Measurements from ENCODE around the gene RNASE4. TPM values are rescaled to one million over a fixed set of nuclear protein-coding genes. Genes with fewer than 3 reads are reported as not detected.

Gene RNASE4
- total RNA-seq, 2 donors from 2014 or later = 0.63 to 0.79 TPM

DNA sequence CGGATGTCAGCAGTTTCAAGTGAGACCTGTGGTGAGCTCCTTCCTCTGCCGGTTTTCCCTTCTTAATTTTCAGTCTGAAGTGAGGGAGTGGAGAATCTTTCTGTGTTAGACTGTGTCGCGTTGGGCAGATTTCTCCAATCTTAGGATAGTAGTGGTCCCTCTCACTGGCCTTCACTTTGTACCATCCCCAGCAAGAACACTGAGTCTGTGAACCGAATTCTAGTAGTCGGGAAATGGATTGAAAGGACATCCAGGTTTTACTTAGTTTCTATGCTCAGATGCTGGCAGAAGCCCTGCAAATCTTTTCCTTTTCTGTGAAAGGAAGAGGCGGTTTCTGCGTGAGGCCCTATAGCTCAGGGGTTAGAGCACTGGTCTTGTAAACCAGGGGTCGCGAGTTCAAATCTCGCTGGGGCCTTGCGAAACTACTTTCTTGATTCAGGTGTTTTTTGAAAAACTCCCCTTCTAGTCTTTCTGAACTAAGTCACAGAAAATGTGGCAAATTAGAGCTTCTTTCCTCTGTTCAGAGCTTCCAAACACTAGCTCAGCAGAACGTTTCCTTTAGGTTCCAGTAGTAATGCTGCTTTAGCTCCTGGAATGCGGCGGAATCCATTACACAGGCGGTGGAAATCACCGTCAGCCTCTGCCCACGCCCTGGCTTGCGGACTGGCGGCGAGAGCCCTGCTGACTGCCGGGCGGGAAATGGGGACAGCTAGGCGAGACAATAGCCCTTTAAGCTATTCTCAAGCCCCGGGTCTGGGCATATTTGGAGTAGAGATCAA is 2.8 kb upstream of the RNASE4 start:
- no peak overlapping the region for H3K27ac Mint-ChIP-seq

DNA sequence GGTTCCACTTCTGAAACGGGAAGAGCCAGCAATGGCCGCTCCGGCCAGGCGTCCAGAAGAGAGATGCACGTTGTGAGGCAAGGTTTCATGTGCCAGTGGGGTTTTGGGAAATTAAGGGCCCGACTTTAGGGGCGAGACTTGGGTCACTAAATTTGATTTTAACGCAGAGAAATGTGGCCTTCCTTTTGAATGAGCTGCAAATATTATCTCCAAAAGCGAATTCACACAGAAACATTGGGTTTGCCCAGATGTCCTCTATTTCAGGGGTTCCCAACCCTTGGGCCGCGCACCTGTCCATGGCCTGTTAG is 2.3 kb upstream of the RNASE4 start:
- Mint-ChIP-seq H3K27me3 (ENCODE audit: low read depth) (no peaks in the 10 kb centered on the region), H3K27ac (no peak overlapping the region), H3K9me3 (no peaks in the 10 kb centered on the region), H3K4me1 (ENCODE audit: low read depth) (peaks cover 7% of the 10 kb centered on the region), H3K36me3 (ENCODE audit: insufficient read depth in 2 of 2) (no peaks in the 10 kb centered on the region), H3K4me3 (no peak overlapping the region)
- ATAC-seq (replicated peaks in 1 of 2) (no peak), DNase-seq (no peak)

More for the DNA sequence above, 2.8 kb upstream of the RNASE4 start:
- Mint-ChIP-seq H3K36me3 (ENCODE audit: insufficient read depth in 2 of 2) (no peaks in the 10 kb centered on the region), H3K4me3 (no peak overlapping the region), H3K4me1 (ENCODE audit: low read depth) (peaks cover 8% of the 10 kb centered on the region), H3K27me3 (ENCODE audit: low read depth) (no peaks in the 10 kb centered on the region), H3K9me3 (no peaks in the 10 kb centered on the region)
- ATAC-seq (replicated peaks in 1 of 2) (peak; percentile 19), DNase-seq (peak; percentile 82 to 87)

DNA sequence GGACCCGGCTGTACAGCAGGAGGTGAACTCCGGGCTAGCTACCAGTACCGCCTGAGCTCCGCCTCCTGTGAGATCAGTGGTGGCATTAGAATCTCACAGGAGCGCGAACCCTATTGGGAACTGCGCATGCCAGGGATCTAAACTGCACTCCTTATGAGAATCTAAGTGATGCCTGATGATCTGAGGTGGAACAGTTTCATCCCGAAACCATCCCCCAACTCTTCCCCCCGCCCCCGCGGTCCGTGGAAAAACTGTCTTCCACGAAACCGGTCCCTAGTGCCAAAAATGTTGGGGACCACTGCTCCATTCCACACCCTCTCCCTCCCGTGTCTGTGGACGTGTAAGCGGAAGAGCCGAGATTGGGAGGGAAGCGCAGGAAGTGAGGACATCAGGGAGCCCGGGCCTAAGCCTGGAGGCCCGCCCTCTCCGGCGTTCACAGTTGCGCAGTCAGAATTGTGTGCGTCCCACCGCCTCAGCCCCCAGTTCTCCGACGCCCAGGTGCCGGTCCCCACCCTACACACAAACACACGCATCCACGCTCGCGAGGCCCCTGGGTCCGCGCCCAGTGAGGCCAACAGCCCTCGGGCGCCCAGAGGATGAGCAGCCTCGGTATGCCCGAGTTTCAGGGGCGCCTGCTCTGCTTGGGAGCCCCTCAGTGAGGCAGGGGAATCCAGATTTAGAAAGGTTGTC is 1.8 kb upstream of the RNASE4 start:
- Mint-ChIP-seq H3K27ac (no peak overlapping the region), H3K4me1 (ENCODE audit: low read depth) (peaks cover 7% of the 10 kb centered on the region), H3K27me3 (ENCODE audit: low read depth) (no peaks in the 10 kb centered on the region), H3K9me3 (no peaks in the 10 kb centered on the region), H3K4me3 (no peak overlapping the region), H3K36me3 (ENCODE audit: insufficient read depth in 2 of 2) (no peaks in the 10 kb centered on the region)
- DNase-seq (peak; percentile 81 to 83), ATAC-seq (replicated peaks in 1 of 2) (peak; percentile 69 to 72)

DNA sequence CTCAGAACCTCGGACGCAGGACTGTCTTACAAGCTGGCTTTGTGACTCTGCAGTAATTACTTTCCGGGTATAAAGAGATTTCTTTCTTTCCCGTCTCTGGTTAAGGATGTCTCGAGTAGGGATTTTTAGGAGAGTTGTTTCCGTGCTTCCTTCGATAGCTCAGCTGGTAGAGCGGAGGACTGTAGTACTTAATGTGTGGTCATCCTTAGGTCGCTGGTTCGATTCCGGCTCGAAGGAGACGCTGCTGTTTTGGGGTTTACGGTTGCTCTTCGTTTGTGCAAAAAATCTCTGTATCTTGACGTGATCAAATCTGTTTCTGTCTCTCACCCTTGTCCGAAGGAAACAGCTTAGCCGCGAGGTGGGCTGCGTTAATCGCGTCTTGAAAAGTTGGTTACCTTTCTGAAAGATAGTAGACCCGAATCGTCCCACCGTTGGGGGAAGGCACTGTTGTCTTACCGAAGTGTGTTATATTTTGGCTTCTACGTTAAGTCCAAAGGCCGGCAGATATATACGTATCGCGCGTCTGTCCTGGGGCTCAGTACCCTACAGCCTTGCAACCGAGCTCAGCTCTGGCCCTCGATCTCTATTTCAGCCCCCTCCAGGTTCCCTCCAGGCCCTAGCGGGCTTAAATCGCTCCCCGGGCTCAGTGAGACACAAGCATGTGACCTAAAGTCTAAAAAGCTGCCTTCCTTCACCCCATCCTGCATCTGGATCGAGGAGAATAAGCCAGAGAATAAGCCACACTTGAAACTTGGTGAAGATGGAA is 1.1 kb upstream of the RNASE4 start:
- Mint-ChIP-seq H3K9me3 (no peaks in the 10 kb centered on the region), H3K4me3 (no peak overlapping the region), H3K4me1 (ENCODE audit: low read depth) (peaks cover 7% of the 10 kb centered on the region), H3K36me3 (ENCODE audit: insufficient read depth in 2 of 2) (no peaks in the 10 kb centered on the region), H3K27ac (no peak overlapping the region), H3K27me3 (ENCODE audit: low read depth) (no peaks in the 10 kb centered on the region)
- peak; percentile 59 to 60 for ATAC-seq (replicated peaks in 1 of 2)
- peak; percentile 82 to 86 for DNase-seq

DNA sequence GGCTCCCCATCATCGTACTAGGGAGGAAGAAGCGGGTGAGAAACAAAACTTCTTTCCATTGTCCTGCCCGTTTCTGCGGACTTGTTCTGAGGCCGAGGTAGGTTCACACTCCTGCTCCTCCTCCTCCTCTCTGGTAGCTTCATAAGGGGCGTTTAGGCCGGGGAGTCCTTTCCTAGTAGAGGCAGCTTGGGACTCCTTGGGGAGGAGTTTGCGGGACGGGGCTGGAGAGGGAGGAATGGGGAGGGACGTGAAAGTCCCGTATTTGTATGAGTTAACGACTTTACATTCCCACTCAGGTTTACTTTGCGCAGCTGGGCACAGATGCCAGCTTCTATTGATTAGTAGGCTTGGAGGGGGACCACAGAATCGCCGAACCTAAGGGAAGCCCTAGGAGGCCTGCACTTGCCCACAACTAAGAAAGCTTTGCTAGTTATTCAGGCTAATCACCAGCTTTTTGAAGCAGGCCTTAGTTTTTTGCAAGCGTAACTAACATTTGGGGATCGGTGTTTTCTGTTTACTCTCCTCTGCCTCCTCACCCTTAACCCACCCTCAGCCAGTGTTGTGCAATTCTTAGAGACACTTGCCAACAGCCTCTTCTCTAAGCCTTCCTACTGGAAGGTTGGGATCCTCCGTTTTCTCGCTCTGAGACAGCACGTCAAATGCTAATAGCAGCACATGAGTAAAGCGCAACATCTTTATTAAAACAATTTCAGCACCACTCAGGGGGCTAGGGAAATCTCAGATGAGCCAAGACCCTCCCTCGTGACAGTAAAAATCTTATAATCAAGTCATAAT is 499 bp downstream of the RNASE4 start:
- ATAC-seq (replicated peaks in 1 of 2) (no peak), DNase-seq (no peak)
- no peaks in the 10 kb centered on the region for H3K36me3 Mint-ChIP-seq (ENCODE audit: insufficient read depth in 2 of 2)
- no peaks in the 10 kb centered on the region for H3K27me3 Mint-ChIP-seq (ENCODE audit: low read depth)
- peaks cover 7% of the 10 kb centered on the region for H3K4me1 Mint-ChIP-seq (ENCODE audit: low read depth)
- peak overlapping the region; percentile 17 for H3K27ac Mint-ChIP-seq
- no peak overlapping the region for H3K4me3 Mint-ChIP-seq
- H3K9me3 Mint-ChIP-seq = no peaks in the 10 kb centered on the region

DNA sequence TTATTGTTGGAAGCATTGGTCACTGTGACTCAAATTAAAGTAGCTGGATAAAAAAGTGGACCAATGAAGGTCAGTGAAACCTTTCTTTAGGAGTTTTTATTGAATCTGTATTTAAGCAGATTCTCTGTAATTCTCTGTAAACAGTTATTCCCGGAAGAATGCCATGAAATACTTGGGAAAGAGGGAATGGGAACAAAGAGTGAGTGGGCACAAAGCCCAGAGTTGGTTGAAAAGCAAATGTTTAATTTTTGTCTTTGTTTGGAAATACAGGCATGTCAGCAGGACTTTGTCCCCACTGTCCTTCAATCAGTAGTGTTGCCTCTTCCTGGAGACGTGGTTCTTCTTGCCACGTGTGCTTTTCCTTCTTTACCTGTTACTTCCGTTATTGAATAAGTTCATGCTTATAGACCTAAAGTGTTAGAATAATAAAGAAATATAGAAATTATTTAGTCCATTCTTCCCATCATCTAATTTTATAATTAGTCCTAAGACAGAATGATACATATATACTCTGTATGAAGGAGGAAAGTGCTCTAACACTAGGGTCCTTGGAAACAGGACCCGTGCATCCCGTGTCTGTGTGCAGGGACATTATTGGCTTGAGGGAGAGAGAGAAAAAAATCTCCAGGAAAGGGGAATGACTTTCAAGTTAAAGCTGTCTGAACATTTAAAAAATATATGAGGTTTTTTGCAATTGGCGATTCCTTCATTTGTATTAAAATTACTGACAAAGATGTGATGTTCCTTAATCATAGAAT is 2.2 kb downstream of the RNASE4 start:
- no peaks in the 10 kb centered on the region for H3K27me3 Mint-ChIP-seq (ENCODE audit: low read depth)

DNA sequence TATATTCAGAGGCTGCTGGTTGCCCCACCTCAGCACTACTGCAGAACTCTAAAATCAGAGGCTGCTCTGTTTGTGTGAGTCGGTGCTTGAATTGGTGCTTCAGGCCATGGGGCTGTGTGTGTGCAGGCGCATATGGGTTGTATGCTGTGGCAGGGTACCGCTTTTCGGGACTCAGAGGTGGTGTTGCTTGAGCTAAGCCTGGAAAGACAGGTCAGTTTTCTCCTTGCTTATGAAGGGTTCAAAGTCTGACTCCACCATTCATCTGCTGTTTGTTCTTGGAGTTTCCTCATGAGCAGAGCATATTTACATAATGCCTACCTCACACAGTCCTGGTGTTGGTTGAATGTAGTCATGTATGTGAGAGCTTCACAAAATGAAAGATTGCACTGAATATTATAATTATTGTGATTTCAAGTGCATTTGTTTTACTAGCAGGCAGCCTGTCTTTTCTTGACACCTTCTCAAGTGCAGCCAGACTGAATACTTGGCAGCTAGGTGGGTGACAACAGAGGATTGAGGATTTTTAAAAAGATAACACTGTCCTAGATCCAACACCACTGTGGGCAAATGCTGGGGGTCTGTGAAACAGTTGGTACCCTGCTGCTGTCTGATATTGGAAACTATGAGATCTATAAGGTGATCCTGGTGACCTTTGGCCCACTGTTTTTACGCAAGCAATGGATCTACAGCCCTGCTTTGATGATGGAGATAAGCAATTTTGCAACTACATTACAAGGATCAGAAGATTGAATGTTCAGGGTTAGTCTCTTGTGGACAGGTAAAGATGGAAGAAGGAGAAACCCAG is 3.2 kb downstream of the RNASE4 start:
- Mint-ChIP-seq H3K36me3 (ENCODE audit: insufficient read depth in 2 of 2) (no peaks in the 10 kb centered on the region), H3K27ac (no peak overlapping the region), H3K4me3 (no peak overlapping the region), H3K9me3 (no peaks in the 10 kb centered on the region), H3K27me3 (ENCODE audit: low read depth) (no peaks in the 10 kb centered on the region), H3K4me1 (ENCODE audit: low read depth) (peaks cover 19% of the 10 kb centered on the region)
- DNase-seq = no peak
- ATAC-seq (replicated peaks in 1 of 2) = no peak

More for the DNA sequence above, 2.2 kb downstream of the RNASE4 start:
- H3K4me3 Mint-ChIP-seq = no peak overlapping the region
- no peaks in the 10 kb centered on the region for H3K36me3 Mint-ChIP-seq (ENCODE audit: insufficient read depth in 2 of 2)
- no peak for DNase-seq
- peaks cover 14% of the 10 kb centered on the region for H3K4me1 Mint-ChIP-seq (ENCODE audit: low read depth)
- ATAC-seq (replicated peaks in 1 of 2) = no peak
- H3K27ac Mint-ChIP-seq = no peak overlapping the region
- no peaks in the 10 kb centered on the region for H3K9me3 Mint-ChIP-seq

DNA sequence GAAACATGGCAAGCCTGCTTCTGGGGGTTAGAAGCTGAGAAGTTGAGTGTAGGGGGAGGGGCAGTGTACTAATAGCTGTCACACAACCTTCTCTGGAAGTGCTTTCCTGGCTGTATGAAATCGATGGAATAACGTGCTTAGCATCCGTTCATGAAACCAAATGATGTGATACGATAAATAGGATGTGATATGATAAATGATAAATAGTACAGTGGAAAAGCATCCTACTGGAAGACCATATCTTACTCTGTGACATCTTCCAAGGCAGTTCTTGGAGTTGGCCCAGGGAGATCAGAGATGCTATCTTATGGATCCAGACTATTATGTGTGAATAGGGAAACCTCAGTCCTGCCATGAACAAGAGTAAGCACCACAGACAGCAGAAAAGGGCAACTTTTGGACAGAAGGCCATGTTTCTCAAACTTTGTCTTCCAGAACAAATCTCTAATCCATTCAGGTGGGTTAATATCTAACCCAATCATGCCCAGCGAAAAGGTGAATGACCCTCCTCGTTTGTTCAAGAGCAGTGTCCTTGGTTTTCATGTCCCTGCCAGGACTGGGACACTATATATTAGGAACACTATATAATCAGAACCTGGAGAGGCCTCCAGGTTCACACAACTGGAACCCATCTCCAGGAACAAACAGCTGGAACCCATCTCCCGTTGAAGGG is 3.9 kb downstream of the RNASE4 start, which contains the start of gene ANG:
ANG (plus strand) TSS at position 598 of the 673 bp plus-strand sequence. CDS start 4,801 bp downstream, outside the sequence.
- Mint-ChIP-seq H3K4me3 (no peak within 1 kb of the TSS), H3K27me3 (ENCODE audit: low read depth) (no peaks in the 10 kb centered on the region), H3K36me3 (ENCODE audit: insufficient read depth in 2 of 2) (no peaks in the 10 kb centered on the region), H3K4me1 (ENCODE audit: low read depth) (peaks cover 19% of the 10 kb centered on the region), H3K9me3 (no peaks in the 10 kb centered on the region), H3K27ac (no peak within 1 kb of the TSS)
- ATAC-seq (replicated peaks in 1 of 2) = no peak
- DNase-seq = no peak

DNA sequence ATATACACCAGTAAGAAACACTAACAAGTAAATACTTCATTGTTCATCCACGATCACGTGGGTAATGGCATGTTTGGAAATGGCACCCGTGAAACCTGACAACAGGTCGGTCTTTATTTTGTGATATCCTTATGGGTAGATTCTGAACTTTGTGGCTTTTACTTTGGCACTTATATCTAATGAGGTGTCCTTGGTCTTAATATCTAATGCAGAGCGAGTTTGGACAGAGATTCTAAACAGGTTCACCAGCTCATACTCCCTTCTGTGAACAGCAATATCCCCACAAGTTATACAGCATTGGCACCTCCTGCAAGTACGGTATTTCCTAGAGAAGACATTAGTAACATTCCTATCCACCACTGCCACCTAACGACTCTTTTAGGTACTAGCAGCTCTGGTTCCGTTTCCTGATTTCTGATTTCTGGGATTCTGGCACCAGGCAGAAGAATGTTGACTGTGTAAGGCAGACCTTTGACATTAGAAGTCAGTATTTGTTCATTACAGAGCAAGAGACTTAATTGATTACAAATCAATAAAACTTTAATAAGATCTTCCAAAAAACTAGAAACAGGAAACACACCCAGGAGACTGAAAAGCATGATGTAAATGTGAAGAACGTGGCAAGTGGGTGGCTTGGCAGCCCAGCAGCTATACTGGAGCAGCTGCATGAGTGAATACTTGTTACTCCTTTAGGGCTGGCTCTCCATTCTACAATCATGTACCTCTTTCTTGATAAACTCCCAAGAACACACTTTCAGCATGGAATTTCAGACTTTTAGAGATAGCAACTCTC is 6.7 kb downstream of the RNASE4 start:
- Mint-ChIP-seq H3K9me3 (no peaks in the 10 kb centered on the region), H3K27ac (no peak overlapping the region), H3K4me3 (peak overlapping the region in 1 of 2 donors; percentile 39), H3K4me1 (ENCODE audit: low read depth) (peaks cover 12% of the 10 kb centered on the region), H3K27me3 (ENCODE audit: low read depth) (no peaks in the 10 kb centered on the region), H3K36me3 (ENCODE audit: insufficient read depth in 2 of 2) (no peaks in the 10 kb centered on the region)
- ATAC-seq (replicated peaks in 1 of 2) (peak; percentile 65 to 80), DNase-seq (peak; percentile 36 to 48)

DNA sequence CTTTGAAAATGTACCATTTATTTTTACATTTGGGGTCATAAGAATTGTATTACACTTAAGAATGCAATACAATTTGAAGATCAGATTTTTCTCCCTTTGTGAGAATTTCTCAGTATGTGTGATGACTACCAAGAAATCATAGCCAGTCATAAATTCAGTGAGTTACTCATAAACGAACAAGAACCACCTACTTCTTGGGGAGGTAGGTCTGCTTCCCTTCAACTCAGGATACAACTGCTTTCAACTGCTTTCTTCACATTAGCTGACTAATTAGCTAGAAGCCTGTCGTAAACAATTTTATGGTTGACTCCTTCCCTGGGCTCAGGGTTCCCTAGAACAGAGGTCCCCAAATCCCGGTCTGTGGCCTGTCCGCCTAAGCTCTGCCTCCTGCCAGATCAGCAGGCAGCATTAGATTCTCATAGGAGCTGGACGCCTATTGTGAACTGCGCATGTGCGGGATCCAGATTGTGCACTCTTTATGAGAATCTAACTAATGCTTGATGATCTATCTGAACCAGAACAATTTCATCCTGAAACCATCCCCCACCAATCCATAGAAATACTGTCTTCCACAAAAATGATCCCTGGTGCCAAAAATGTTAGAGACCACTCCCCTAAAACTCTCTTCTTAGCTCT is 7.9 kb downstream of the RNASE4 start:
- peak overlapping the region in 1 of 2 donors; percentile 7 for H3K4me3 Mint-ChIP-seq
- peak overlapping the region; percentile 11 for H3K27ac Mint-ChIP-seq
- H3K27me3 Mint-ChIP-seq (ENCODE audit: low read depth) = no peaks in the 10 kb centered on the region
- H3K9me3 Mint-ChIP-seq = no peaks in the 10 kb centered on the region
- ATAC-seq (replicated peaks in 1 of 2) (peak; percentile 78 to 82), DNase-seq (no peak)
- H3K4me1 Mint-ChIP-seq (ENCODE audit: low read depth) = peaks cover 12% of the 10 kb centered on the region
- H3K36me3 Mint-ChIP-seq (ENCODE audit: insufficient read depth in 2 of 2) = no peaks in the 10 kb centered on the region

All from activated T-cell treated with anti-CD3 and anti-CD28 coated beads, Interleukin-2, amount 50 U/mL, for 72 hours (primary cell).